ENCODE measurements around the gene DDO.

DDO gene

GRCh38 chr6:110419028-110419739 is 3.8 kb upstream of the DDO start:
- no peak for DNase-seq

- DNase-seq: no peak
Measured at GRCh38 chr6:110418594-110418993, 3.2 kb upstream of the DDO start.

GRCh38 chr6:110414669-110415068 is 706 bp downstream of the DDO start:
- DNase-seq: peak; percentile 57

- DNase-seq: no peak
Measured at GRCh38 chr6:110412360-110412759, 3.0 kb downstream of the DDO start.

- DNase-seq: peak; percentile 50
Measured at GRCh38 chr6:110410511-110410910, 4.9 kb downstream of the DDO start.

- no peak for DNase-seq
Measured at GRCh38 chr6:110409794-110410193, 5.6 kb downstream of the DDO start.

- DNase-seq: no peak
Measured at GRCh38 chr6:110408901-110409300, 6.5 kb downstream of the DDO start.

- peak; percentile 78 for DNase-seq
Measured at GRCh38 chr6:110404607-110405006, 10.8 kb downstream of the DDO start.

- DNase-seq: no peak
Measured at GRCh38 chr6:110401585-110402176, 13.7 kb downstream of the DDO start.

- no peak for DNase-seq
Measured at GRCh38 chr6:110400208-110400607, 15.2 kb downstream of the DDO start.

GRCh38 chr6:110399219-110400071 is 15.9 kb downstream of the DDO start:
- no peak for DNase-seq

GRCh38 chr6:110398778-110399177 is 16.6 kb downstream of the DDO start:
- DNase-seq: no peak

- no peak for DNase-seq
Measured at GRCh38 chr6:110395221-110395620, 20.2 kb downstream of the DDO start.

- no peak for DNase-seq
Measured at GRCh38 chr6:110394409-110394808, 21.0 kb downstream of the DDO start.

- no peak for DNase-seq
Measured at GRCh38 chr6:110392727-110393126, 22.6 kb downstream of the DDO start.

- no peak for DNase-seq
Measured at GRCh38 chr6:110390404-110390803, 25.0 kb downstream of the DDO start.

GRCh38 chr6:110389689-110390382 is 25.5 kb downstream of the DDO start:
- DNase-seq: no peak

GRCh38 chr6:110387986-110388385 is 27.4 kb downstream of the DDO start:
- no peak for DNase-seq

- DNase-seq: no peak
Measured at GRCh38 chr6:110385458-110385863, 29.9 kb downstream of the DDO start.

- DNase-seq: no peak
Measured at GRCh38 chr6:110378552-110378951, 36.8 kb downstream of the DDO start.

GRCh38 chr6:110369066-110369465 is 46.3 kb downstream of the DDO start:
- no peak for DNase-seq

- DNase-seq: no peak
Measured at GRCh38 chr6:110368284-110368683, 47.1 kb downstream of the DDO start.

- DNase-seq: no peak
Measured at GRCh38 chr6:110367825-110368224, 47.5 kb downstream of the DDO start.

Data from suppressor macrophage treated with lipopolysaccharide for 4 hours (primary cell).